Myocyte (in vitro differentiated cells): Measurements from ENCODE around the gene BRD9. TPM values are rescaled to one million over a fixed set of nuclear protein-coding genes. Genes with fewer than 3 reads are reported as not detected.

Experiments
- DNase-seq: peaks from one replicate; pipeline ENCODE4 v3.0.0-alpha.2; 2012; ENCODE audit warnings: low read depth
- total RNA-seq: library from RNA; depleted of rRNA; stranded (reverse); fragments of >200 nt; gene quantifications from 2 replicates; pipeline ENCODE4 v1.2.3, GENCODE V29; 2014

The BRD9 gene
- total RNA-seq, 1 donor from 2014 or later: 30.9 TPM

DNA sequence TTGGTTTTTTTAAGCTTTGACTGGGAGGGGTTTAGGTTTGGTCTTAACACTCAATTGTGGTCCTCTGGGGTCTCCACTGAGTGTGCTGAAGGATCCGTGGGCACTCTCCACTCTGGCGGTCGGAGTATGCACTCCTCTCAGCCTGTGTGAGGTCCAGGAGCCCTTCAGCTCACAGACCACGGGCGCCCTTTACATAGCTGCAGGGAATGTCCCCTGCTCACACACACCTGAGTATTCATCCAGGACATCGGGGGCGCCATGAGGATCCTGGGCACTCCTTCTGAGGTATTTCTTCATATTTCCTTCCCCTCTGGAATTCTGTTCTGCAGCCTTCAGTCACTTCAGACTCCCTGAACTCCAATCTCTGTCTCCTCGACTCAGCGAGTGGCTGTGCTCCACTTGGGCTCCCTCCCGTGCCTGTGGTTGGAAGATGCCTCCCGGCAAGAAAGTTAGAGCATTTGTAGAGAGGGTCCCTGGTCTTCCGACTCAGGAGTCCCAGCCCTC, 12.6 kb upstream of the BRD9 start:
- no peak for DNase-seq

DNA sequence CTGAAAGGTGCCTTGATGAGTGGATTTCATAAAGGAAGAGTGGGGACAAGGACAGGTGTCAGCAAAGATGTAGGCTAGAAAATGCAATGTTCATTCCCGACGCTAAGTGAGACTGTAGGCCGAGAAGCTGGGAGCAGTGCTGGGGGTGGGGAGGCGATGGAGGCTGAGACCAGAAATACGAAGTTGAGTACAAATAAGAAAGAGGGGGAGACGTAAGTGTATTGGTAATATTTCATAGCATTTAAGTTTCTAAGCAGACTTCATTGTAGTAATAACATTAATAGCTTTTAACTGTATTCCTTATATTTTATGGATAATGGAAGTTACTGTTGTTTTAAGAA, 11.1 kb upstream of the BRD9 start:
- no peak for DNase-seq

DNA sequence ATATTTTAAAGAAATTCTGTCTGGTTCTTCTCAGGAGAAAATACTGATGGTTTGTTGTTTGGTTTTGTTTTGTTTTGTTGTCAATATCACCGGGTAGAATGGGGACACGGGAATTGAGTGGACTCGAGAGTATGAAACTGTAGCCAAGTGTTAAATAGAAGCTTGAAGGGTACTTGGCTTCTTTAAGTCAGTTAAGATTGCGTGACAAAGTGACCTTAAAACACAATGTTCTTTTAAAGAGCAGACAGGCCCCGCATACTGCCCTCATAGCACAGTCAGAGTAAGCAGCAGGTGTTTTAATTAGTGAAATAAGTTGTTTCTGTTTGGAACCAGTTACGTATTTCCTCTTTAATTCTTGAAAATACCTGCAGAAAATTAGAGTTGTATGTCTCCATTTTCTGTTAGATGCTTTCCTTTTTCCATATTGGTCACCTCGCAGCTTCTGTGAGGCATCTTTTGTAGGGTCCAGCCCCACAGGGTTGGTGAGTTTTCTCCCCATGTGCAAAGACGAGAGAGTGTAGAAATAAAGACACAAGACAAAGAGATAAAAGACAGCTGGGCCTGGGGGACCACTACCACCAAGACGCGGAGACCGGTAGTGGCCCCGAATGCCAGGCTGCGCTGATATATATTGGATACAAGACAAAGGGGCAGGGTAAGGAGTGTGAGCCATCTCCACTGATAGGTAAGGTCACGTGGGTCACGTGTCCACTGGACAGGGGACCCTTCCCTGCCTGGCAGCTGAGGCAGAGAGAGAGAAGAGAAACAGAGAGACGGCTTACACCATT, 9.7 kb upstream of the BRD9 start:
- no peak for DNase-seq

DNA sequence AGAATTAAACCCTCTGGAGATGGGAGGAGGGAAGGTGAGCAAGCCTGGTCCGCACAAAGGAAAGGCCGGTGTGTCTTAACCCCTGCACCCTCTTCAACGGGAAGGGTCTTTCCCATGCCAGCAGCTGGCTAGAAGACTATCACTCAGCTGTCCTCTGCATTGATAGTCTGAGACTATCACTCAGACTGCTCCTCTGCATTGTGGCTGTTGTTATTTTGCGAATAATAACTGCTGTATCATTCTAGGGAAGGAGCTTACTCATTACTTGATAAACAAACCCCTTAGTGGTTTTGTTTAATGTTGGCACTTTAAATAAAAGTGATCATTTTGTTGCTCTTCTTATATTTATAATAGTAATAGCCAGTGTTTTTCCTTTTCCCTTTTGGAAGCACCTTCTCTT, 8.2 kb upstream of the BRD9 start:
- no peak for DNase-seq

DNA sequence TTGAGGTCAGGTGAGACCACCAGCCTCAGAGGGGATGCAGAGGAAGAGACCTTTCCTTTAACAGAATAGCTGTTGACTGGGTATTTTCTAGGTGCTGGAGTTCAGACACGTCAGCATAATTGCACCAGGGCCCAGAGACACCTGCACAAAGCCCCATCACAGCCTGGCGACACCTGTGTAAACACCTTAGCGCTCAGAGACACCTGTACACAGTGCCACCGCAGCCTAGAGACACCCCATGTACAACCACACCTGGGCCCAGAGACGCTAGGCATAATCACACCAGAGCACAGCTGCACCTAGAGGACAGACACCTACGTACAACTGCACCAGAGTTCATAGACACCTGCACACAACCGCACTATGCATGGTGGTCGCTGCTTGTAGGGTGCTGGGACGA, 1.1 kb upstream of the BRD9 start:
- DNase-seq: no peak

DNA sequence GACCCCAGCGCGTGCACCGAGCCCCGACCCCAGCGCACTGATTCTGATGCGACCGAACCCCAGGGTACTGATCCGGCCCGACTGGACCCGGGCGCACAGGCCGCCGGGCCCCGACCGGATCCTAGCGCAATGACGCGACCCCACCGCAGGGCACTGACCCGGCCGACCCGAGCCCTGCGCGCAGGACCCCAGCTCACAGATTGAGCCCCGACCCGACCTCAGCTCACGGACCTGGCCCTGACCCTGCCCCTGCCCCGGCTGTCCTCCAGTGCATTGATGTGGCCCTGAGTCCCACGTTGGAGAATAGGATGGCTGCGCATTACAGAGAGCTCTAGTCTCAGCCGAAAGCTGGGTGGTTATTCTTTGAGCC, 521 bp upstream of the BRD9 start:
- DNase-seq: no peak

DNA sequence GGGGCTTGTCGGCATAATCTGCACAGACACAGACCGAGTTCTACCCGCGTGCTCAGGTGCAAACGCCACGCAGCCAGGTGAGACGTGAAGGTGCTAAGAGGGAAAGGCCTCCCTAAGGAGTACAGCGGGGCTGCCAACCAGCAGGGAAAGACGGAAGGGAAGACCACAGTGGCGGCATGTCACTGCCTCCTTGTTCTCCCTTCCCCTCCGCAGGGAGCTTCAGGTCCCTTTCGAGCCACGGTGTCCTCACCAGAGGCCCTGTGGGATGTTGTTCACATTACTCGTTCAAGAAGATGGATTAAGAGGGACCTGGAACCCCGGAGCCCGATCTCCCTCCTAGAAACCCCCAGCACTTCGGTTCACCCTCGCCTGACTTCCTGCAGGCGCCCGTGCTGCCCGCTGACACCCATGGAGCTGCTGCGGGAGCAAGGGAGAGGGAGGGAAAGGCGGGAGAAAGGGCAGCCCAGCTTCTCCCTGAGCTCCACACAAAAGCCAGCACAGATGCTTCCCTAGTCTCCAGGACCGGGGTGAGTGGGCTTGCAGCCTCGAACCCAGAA, 686 bp downstream of the BRD9 start:
- peak; percentile 27 for DNase-seq

DNA sequence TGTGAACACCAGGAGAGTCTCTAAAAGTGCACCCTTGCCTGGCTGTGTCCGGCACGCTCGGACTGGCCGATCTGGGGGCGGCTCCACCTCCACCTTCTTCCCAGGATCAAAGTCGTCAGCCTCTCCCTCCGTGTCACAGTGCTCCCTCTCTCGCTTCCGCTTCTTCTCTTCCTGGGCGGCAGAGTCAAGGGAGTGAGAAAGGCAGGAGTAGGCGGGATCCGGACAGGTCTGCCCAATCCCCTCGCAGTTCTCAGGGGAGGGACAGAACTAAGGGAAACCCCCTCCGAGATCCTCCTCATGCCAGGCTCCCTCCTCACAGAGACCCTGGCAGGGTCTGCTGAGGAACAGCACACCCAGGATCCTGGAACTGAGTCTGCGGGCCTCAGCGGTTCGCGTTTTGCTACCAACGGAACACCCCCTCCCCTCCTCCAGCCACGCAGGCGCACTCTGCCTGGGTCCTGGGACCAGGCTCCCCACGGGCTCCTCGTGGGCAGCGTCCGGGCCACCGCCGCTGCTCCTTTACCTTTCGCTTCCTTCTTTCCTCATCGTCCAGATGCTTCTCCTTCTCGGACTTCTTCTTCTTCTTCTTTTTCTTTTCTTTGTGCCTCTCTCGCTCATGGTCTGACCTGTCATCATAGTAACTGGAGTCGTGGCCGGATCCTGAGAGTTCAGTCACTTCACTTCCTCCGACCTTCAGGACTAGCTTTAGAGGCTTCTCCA, 1.3 kb downstream of the BRD9 start:
- DNase-seq: no peak

DNA sequence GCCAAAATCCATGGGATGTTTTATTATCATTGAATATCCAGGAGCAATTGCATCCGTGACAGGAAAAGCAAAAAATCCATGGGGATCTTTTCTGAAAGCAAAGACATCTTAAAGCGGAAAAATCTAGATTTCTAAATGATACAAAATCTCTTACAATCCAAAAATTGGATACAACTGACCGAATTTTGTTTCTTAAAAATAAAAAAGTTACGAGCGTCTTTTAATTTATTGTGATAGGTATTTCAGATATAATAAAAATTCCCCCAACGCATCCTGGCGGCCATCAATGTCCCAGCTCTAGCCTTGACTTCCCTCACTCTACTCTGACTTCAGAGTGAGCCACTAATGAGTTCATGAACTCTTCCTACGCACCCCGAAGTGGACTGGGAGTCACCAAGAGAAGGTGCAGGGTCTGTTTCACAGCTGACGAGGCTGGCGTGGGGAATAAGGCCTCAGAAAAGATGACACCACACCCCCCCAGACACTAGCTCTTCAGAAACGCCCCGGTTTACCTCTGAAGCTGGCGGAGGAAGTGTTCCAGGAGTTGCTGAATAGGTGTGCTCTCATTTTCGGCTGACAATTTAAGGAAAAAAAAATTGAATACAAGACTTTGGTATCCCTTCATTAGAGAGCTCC, 3.4 kb downstream of the BRD9 start:
- DNase-seq: no peak

DNA sequence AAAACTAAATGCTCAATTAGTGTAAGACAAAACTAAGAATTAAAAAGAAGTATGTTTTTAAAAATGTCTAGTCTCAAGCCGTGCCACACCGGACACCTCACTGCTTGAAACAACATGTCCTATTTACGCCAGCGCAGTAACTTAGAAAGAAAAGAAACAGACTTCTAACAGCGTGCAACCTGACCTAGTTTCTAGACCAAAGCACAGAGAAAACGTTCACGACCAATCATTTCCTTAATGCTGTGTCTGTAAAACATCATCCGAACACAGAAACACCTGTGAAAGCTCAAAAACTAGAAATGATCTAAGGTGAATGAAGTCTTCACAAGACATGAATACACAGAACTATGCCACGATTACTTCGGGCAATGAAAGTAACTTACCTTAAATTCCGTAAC, 4.0 kb downstream of the BRD9 start:
- DNase-seq: no peak

DNA sequence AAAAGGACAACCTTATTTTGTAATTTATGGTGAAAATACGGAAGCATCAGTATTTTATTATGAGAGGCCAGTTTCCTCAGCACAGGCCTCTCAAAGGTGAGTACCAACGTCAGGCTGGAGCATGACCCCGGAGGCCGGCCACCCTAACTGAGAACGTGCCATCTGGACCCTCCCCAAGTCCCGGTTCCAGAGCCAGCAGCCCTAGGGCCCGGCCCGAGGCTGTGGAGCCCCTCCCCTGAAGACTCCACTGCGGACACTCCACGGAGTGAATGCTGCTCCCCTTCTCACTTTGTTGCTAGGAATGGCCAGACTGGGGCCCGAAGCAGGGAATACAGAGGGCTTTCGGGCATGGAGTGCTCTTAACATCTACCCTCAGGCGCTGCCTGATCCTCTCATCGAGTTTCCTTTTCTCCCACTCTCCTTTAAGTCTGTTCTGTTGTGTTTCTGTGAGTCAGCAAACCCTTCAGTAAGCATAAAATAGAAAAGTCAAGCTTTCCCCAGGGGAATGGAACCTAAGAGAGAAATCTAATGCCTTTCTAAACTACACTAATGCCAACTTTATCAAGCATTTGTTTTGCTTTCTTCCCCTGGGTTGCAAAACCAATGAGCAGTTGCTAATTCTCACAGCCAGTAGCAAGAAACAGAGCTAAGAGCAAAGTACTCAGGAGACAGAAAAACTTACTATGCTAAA, 4.5 kb downstream of the BRD9 start:
- DNase-seq: peak; percentile 9

DNA sequence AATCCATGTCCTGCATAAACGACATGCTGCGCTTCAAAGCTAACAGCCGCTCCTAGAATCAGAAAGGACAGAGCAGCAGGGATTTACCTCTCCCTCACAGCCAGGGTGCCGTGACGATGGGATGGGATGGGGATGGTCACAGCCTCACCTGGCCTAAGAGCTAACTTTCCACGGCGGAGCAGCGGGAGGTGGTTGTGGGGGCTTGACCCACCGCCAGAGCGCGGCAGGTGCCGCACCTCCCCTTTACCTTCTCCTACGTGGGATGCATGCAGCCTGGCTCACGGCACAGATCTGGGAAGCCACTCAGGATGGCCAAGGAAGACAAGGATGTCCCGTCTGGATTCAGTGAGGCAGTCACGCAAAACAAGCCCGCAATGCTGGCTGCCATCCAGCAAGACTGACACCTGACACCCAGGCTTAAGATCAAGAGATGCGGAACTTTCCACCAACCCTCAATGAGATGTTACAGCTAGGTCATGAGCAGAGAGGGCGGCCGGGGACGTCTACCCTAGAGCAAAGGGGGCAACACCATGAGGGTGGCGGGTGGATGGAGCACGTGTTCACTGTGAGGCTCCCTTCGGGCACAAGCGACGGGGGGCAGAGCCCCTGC, 5.8 kb downstream of the BRD9 start:
- DNase-seq: no peak

DNA sequence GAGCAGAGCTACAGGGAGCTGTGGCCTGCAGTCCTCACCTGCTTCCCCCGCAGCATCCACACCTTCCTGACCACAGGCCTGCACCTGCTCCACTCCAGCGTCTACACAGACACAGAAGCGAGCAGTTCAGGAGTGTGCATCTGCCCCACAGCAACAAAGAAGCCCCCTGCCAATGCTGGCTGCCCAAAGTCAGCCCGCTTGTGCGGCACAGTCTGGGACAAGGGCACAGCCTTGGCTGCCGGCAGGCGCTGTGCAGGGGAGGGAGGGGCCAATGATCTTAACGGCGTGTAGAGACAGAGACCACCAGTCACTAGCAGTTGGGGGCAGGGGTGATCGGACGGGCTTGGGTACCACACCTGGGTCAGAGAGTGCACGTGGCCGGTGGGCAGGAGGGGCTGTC, 6.6 kb downstream of the BRD9 start:
- no peak for DNase-seq

DNA sequence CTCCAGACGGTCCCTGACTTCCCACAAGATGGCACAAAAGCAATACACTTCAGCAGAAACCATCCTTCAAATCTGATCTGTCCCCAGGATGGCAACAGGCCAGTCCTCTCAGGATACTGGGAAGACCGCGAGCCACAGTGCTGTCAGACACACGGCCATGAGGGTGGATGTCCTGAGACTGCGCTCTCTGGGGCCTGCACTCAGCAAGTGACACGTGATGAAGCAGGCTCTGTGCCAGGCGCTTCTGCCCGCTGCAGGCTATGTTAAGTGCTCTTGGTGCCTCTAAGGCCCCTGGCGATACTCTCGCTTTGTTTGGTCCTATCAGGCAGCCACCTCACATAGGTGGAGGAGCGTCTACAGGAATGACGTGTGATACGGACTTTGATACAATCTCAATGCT, 7.1 kb downstream of the BRD9 start:
- DNase-seq: no peak

DNA sequence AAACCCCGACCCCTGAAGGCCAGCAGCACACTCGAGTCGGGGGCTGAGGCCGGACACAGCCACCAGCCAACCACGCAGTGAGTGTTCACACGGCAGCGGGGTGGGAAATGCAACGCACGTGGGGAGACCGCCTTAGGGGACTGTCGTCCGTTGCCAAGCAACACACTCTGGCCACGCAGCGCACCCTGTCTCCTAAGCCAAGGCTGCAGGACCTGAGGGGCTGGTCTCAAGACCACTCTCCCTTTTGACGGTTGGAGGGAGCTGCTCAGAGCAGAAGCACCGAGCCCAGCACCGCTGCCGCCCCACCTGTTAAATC, 7.5 kb downstream of the BRD9 start:
- no peak for DNase-seq

DNA sequence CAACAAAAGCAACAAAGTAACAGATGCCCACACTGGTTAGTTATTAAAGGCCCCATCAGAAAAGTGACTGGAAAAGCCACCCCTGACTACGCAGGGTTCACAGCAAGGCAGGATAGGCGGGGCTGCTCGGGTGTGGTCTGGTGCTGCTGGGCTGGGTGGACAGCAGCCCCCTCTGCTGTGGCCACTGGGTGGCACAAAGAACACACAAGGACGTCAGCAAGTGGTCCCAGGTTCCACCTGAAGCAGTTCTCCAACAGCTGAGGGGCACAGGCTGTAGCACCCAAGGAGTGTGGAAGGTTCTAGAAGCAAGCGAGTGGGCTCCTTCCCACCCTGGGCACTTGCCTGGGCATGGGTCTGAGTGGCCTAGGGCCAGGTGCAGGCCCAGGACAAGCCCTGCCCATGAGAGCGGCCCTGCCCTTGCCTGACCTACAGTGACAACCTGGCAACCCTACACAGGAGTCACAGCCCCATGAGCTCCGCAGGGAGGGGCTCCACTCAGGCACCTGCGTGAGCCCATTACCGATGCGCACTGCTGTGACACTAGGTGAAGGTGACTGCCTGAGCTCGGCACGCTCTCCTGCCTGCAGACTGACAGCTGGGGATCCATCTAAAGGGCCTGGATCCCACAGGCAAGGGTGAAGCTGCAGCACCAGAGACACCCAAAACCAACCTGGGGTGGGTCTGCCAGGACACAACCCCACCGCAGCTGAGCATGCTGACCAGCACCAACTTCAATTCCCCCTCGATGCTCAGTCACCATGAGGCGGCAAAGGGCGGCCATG, 8.1 kb downstream of the BRD9 start:
- DNase-seq: no peak

DNA sequence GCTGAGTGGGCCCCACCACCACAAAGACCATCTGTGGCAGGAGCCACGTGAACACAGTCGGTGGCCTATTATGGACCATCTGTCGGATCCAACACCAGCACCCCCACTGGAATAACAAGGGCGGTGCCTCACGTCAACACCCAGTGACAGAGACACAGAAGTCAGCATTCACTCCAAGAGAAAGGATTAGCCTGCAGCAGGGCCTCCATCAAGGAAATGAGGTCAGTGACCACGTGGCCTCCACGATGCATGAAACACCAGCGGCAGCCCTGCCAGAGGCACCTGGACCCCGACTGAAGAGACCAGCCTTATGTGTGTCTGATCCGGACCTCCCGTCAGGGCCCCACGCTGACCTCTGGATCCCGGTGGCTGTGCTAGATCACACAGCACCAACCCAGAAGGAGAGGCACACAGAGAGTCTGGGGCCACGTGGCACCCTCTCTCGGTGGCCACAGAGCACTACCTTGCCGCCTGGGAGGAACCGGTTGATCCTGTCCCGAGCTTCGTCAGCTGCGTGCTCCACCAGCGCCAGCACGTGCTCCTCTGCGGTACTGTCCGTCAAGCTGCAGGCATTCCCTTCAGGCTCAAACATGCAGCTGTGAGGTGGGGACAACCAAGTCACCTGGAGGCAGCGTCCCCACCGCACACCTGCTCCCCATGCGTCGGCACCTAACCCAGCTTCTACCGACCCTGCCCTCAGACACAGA, 9.0 kb downstream of the BRD9 start:
- no peak for DNase-seq

DNA sequence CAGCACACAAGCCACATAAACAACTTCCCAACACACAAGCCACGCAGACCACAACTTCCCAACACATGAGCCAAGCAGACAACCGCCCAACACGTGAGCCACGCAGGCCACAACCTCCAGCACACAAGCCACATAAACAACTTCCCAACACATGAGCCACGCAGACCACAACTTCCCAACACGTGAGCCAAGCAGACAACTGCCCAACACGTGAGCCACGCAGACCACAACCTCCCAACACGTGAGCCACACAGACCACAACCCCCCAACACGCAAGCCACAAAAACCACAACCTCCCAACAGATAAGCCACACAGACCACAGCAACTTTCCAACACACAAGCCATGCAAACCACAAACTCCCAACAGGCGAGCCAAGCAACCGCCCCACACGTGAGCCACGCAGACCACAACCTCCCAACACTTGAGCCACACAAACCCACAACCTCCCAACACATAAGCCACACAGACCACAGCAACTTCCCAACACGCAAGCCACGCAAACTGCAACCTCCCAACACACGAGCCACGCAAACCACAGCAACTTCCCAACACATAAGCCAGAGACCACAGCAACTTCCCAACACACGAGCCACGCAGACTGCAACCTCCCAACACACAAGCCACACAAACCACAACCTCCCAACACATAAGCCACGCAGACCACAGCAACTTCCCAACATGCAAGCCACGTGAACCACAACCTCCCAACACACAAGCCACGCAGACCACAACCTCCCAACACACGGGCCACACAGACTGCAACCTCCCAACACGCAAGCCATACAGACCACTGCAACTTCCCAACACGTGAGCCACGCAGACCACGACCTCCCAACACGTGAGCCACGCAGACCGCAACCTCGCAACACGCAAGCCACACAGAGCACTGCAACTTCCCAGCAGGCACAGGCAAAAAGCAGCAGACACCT, 10.1 kb downstream of the BRD9 start:
- DNase-seq: no peak

DNA sequence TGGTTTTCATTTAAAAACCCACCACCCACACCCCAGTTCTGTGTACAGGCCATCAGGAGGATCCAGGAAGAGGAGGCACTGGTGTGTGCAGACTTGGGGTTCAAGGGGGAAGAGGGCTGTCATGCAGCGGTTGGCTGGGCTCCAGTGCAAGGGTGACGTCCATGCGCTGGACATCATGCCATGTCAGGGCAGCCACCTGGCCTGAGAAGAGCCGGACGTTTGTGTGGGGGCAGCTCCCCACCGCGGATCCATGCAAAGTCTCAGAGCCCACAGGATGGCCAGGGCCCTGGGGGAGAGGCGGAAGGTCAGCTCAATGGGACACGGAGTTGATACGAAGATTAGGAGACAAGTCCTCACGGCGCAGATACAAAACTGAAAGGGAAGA, 11.1 kb downstream of the BRD9 start:
- DNase-seq: no peak
